Right renal pelvis (tissue), 4 donors: ENCODE measurements around the gene NEURL3. TPM values are rescaled to one million over a fixed set of nuclear protein-coding genes. Genes with fewer than 3 reads are reported as not detected.
"Not testable (repeated sequence)": the region's sequence is repeated elsewhere in the genome, so short reads cannot be mapped to it uniquely, and the experiment has no call there.

Source experiments
- DNase-seq, 4 donors: peaks; one replicate each; pipeline ENCODE4 v3.0.0-alpha.2; 2013; ENCODE audit warnings: low read depth in 4 of 4, low spot score in 3 of 4, missing footprints in 1 of 4
- polyA plus RNA-seq, 4 donors: library from polyadenylated mRNA; unstranded; fragments of 120-200 nt; gene quantifications; one replicate each; pipeline ENCODE4 v1.2.1, GENCODE V29; 2013; ENCODE audit not compliant: insufficient read length in 4 of 4

The NEURL3 gene, protein sequence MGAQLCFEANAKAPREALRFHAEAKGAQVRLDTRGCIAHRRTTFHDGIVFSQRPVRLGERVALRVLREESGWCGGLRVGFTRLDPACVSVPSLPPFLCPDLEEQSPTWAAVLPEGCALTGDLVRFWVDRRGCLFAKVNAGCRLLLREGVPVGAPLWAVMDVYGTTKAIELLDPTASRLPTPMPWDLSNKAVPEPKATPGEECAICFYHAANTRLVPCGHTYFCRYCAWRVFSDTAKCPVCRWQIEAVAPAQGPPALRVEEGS
- 1 to 10 TPM; 4.8 to 7.2 (median 5.7) TPM for polyA plus RNA-seq

DNA sequence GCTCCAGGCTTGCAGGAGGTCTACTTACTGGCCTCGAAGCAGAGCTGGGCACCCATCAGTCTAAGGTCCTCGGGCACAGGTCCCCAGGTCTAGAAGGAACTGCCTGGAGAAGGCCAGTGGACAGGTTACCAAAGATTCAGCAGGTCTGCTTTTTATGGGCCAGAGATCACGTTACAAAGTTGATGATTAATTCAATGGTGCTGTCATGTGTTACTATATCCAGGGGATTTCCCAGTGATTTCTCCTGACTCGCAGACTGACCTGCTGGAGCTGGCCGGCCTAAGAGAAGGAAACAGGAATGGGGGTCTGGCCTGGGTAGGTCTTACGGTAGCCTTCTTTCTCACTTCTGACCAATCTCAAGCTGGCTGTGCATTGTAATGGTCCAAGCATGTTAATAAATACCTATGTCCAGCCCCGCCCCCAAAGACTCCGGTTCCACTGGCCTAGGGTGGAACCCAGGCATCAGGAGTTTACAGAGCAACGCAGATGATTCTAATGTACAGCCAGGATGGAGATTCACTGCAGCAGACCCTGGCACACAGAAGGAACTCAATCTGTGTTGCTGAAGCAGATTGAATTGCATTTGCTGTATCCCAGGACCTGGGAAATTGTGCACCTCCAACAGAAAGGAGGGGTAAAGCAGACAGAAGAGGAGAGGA lies at the start of gene NEURL3:
Gene NEURL3 (minus strand): TSS at position 127 of the 659 bp plus-strand sequence. CDS start 71 bp downstream, at position 56.
- DNase-seq, result peak in 2 of 4 donors; percentile 70 to 71

DNA sequence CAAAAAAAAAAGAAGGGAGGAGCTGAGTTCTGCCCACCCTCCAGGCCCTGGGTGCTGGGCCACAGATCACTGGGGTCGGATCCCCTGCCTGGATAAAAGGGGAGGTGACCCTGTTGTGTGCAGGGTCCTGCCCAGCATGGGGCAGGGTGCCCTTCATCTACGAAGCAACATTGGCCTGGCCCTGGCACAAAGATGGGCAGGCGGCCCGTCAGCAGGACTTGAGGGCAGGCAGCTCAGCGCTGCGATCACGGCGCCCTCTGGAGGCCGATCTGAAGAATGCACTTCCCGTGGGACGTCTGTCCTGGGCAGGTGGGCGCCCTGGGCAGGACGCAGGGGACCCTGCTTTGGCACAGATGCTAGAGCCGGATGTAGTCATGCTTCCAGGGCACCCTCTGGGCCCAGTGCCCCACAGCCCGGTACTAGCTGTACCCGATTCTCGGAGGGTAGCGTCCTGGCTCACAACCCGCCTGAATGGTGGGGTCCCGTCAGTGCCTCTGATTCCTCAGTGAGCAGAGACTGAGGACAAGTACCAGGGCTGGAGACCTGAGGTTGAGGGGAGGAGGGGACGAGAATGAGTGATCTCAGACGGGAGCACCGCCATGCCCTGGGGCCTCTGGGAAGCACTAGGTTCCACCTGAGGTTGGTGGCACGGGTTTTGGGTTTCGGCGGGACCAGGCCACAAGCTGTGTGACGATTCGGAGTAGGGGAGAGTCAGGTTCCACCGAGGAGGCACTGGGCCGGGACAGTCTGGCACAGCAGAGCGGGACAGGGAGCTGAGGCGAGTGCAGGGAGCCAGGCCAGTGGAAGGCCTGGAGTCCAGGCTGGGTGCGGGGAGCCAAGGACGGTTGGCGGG lies 49.4 kb upstream of the NEURL3 start:
- no peak for DNase-seq

DNA sequence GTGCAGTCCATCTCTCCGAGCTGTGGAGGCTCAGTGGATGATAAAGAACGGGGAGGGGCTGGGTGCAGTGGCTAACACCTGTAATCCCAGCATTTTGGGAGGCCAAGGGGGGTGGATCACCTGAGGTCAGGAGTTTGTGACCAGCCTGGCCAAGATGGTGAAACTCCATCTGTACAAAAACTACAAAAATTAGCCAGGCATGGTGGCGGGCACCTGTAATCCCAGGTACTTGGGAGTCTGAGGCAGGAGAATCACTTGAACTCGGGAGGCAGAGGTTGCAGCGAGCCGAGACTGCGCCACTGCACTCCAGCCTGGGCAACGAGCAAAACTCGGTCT lies 48.8 kb upstream of the NEURL3 start:
- DNase-seq, result not testable (repeated sequence)

DNA sequence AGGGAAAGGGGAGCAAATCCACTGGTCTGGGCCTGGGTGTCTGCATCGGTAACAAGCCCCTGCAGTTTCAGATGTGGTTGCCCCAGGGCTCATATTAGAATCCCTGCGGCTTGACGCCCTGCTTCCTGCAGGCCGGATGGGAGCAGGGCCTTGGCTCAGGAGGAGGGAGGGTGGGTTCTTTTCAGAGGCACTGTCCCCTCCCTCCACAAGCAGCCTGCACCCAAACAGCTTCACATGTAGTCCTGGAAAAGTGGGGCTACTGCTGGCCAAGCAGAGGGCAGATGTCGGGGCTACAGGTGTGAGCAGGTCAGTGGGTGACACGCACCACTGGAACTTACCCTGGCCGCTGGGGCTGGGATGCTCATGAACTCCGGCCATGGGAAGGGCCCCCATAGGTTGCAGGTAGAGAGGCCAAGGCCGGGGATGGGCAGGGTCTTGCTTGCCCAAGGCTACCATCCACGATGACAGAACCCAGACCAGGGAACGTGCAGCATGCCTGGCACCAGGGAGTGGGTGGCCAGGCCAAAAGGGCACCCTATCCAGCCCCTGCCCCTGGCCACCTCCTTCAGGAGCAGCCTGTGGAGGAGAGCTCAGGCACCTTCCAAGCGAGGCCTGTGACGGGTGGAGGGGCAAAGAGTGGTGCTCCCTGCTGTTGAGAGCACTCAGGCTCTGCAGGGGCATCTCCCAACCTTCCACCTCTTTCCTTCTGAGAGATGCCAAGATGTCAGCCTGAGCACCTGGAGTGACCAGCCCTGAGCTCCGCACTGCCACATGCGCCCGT lies 48.2 kb upstream of the NEURL3 start:
- no peak for DNase-seq

DNA sequence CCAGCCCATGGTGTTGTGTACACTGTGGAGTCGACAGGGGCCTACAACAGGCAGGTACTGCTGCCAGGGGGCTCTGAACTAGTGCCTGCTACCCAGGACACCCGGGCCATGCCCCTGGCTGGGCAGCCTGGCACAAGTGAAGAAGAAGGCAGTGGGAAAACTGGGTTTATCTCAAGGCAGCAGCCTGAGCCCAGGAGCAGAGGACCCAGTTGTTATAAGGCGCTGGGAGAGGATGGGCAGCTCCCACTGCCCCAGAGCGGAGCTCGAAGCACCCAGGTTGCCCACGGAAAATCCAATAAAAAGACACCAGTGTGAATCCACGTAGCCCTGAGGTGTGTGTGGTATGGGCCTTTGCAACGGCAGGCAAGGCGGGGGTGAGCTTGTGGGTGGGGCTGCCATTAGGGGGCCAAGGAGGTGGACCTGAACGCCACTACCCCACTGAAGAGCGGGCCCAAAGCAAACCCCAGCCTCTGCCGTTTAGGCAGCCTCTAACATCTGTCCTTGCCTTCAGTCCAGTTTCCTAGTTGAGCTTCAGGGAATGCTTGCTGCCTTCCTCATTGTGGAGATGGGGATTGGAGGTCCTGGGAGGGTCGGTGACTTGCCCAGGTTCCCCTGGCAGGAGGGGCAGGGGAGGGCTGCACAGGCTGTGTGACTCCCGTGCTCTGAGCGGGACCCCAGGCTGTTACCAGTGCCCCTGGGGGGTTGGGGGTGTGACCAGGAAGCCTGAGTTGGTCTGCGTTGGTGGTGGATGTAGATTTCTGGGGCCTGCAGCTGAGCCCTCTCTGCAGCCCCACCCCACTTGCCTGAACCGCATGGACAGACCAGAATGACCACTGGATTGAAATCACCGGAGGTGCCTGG lies 47.4 kb upstream of the NEURL3 start:
- no peak for DNase-seq

DNA sequence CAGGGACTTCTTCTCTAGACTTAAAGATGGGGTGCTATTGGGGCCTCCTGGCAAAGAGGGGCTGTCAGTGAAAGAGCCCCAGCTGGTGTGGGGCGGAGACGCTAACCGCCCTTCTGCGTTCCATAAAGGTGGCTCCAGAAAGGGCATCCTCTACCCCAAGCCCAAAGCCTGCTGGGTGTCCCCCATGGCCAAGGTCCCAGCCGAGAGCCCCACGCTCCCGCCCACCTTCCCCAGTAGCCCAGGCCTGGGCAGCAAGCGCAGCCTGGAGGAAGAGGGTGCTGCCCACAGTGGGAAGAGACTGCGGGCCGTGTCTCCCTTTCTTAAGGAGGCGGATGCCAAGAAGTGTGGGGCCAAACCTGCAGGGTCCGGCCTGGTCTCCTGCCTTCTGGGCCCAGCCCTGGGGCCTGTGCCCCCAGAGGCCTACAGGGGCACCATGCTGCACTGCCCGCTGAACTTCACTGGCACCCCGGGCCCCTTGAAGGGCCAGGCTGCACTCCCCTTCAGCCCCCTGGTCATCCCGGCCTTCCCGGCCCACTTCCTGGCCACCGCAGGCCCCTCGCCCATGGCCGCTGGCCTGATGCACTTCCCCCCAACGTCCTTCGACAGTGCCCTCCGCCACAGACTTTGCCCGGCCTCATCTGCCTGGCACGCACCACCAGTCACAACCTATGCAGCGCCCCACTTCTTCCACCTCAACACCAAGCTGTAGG lies 46.6 kb upstream of the NEURL3 start:
- DNase-seq, result no peak

DNA sequence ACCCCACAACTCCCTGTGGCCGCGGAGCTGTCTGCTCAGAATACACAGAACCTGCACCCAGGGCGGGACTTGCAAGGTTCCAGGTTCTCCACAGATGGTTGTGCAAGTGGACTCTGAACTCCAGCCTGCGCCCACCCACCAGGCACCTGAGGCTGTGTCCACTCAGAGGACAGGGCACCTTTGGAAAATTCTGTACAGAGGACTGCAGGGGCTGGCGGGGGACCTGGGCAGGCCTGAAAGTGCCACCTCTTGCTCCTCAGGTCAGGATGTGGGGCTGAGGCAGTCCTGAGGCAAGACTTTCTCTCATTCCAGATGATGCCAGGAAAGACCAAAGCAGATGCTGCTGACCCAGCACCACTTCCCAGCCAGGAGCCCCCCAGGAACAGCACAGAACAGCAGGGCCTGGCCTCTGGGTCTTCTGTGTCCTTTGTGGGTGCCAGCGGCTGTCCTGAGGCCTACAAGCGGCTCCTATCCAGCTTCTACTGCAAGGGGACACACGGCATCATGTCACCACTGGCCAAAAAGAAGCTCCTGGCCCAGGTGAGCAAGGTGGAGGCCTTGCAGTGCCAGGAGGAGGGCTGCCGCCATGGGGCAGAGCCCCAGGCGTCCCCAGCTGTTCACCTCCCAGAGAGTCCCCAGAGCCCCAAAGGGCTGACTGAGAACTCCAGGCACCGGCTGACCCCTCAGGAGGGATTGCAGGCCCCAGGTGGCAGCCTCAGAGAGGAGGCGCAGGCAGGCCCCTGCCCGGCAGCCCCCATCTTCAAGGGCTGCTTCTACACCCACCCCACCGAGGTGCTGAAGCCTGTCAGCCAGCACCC lies 45.8 kb upstream of the NEURL3 start:
- DNase-seq, result no peak

DNA sequence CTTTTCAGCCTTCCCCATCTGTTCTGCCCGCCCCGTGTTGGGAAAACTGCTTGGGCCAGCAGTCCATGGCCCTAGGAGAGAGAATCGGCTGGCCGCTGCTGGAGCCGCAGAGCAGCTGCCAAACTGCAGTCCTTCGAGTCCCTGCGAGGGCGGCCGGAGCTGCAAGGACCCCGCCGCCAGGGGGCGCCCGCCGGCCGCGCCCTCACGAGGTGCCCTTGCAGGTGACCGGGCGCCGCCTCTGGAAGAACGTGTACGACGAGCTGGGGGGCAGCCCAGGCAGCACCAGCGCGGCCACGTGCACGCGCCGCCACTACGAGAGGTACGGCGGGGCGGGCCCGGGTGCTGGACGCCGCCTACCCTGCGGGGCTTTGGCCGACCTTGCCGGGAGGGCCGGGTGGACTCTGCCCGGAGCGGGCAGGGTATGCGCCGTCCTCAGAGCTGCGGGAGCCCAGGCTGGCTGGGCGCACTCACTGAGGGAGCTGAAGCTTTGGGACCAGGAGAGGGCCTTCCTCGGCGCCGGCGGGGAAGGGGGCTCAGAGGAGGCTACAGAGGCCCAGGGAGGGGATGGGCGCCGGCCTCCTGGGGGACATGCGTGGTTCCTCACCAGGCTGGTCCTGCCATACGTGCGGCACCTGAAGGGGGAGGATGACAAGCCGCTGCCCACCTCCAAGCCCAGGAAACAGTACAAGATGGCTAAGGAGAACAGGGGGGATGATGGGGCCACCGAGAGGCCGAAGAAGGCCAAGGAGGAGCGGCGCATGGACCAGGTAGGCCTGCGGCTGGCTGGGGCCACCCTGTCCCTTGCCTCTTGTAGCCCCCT lies 45.0 kb upstream of the NEURL3 start:
- no peak for DNase-seq

DNA sequence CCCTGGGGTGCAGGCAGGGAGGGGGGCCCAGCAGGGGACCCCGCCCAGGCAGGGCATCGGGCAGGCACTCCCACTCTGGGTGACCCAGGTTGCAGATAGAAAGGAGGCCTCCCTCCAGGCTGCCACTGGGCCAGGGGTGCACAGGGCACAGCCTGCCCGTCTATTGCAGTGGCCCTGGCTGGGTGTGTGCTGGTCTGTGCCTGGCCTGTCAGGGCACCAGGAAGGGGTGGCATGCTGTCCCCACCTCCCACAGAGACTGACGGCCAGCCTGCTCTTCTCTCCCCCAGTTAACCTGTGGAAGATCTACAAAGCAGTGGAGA lies 44.3 kb upstream of the NEURL3 start:
- DNase-seq, result no peak

DNA sequence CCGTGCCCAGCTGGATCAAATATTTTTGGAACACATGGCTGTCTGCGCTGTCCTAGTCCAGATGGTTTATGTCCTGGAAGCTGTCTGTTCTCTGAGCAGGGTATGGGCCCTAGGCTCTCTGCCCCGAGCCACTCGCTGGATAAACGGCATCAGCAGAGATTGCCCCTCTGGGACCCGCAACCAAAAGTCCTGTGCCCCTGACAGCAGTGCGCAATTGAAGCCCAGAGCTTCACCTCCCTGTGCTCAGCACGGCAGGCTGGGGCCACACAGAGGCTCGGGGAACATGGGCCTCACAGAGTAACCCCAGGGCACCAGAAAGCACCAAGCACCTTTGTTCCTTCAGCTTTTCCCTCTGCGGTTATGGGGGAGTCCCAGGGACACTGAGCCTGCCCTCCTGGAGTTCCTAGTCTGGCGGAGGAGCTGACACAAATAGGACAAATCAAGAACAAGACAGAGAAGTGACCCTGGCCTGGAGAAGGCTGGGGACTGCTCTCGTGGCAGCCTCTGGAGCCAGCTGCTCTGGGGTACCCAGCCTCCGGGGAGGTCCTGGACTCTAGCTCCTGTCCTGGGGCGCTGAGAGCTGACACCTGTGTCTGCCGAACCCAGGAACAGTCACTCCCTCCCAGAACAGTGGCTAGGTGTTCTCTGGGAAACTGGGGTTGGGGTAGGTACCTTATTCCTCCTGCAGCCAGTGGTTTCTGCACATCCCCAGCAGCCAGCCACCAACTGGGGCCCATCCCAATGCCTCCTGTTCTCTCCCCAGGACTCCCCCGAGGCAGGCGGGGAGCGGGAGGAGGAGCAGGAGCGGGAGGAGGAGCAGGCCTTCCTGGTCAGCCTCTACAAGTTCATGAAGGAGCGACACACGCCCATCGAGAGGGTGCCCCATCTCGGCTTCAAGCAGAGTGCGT lies 43.7 kb upstream of the NEURL3 start:
- DNase-seq, result no peak

DNA sequence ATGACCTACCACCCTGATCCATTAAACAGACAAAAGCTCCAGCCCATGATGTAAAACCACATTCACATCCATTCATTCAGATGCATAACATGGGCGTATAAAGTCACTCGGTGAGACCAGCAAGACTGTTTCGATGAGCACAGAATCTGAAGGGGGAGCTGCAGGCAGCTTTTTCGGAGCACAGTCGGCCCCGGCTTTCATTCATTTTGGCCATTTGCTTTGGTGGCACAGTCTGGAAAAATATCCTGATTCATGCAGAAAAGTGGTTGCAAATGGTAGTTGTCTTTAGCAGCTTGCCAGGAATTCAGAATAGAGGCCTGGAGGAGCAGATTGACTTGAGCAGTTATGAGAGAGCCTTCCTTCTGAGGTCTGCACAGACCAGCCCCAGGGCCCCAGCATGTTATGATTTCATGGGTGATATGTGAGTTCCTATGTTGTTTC lies 42.6 kb upstream of the NEURL3 start:
- DNase-seq, result no peak

DNA sequence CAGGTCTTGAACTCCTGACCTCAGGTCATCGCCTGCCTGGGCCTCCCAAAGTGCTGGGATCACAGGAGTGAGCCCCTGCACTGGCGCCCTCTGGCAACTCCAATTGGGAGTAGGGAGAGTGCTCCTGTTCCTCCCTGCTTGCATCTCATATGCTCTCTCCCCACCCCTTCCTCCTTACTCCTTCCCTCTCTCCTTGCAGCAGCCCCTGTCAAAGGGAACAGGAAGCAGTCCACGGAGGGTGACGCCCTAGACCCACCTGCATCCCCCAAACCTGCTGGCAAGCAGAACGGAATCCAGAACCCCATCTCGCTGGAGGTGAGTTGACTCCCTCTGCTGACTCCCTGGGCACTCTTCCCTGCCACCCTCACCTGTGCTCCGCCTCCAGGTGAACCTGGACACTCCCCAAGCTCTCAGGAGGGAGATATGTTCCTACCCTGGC lies 42.1 kb upstream of the NEURL3 start:
- no peak for DNase-seq

DNA sequence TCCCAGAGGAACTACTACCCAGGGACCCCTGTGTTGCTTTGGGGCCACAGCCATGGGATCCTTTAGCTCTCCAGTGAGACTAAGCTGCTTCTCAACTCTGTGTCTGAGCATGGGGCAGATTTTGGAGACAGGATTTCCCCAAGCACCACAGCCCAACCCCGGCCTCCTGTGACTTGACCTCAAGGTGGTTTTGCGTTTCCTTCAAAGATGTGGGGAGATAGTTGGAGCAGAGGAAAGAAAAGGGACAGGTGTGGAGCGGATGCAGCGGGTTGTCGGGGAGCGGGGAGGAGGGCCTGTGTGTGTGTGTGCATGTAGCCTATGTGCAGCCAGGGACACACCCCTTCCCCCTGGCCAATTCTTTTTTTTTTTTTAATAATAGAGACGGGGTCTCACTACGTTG lies 41.6 kb upstream of the NEURL3 start:
- no peak for DNase-seq

DNA sequence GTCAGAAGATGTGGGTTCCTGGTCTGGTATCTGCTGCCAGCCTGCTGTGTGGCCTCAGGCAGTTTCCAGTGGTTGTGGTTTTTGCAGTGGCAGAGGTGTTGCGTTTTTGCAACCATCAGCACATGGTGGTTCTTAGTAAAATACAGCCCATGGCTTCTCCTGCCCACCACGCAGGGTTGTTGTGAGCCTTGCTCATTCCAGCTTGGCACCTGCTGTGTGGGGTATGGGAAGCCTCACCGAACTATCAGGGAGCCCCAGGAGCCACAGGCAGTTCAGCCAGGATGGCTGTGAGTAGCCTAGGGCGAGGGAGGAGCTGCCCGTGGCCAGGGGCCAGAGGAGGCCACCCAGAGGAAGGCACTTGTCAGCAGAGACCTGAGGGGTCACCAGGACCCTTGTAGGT lies 41.2 kb upstream of the NEURL3 start:
- DNase-seq, result no peak

DNA sequence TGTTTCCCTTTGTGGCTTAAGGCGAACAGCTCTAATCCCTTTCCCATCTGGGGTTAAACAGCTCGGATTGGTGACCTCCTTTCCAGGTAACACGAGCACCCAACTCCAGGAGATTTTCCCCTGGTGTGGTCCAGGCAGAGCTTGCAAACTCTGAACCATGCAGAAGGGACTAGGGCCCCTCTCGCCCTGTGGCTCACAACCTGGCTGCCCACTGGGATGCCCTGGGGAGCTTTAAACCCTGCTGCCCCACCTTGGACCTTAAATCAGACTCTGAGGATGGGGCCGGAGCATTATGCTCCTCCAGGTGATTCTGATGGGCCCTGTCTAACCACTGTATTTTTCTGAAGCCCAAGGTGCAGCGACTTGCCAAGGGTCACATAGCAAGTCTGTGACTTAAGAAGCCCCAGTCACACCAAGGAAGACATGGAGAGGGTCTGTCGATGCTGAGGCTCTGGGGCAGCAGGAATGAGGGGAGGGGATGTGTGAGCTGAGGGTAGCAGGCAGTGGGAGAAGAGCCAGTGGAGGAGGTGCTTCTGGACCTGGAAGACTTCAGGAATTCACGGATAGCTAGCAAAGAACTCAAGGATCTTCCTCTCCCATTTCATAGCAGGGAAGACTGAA lies 37.3 kb upstream of the NEURL3 start:
- no peak for DNase-seq
